ENCODE measurements around the gene KXD1.

DNA sequence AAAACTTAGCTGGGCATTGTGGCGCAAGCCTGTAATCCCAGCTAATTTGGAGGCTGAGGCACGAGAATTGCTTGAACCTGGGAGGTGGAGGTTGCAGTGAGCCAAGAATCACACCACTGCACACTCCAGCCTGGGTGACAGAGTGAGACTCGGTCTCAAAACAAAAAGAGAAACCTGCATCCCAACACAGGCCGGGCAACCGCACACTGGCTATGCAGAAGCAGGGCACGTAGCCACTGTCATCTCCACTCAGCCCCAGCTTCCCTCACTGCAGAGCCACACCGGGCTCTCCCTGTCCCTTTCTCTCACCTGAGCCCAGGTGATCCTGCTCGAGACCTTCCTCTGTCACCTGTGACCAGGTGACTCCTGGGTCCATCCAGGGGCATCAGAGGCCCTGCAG, 47.5 kb upstream of the KXD1 start:
- TF ChIP-seq TAF1 (IDR thresholded peaks at IDR 0.05; ENCODE audit: borderline replicate concordance, low read depth, low read length) (no peak), POLR2AphosphoS5 (IDR thresholded peaks at IDR 0.05; ENCODE audit: low read depth, low read length) (no peak), POLR2A (IDR thresholded peaks at IDR 0.05; ENCODE audit: low read depth, low read length) (no peak)

All from GM12892 (cell line).